Endothelial cell of umbilical vein (primary cell): ENCODE results near the gene CARMIL1. TPM values are rescaled to one million over a fixed set of nuclear protein-coding genes. Genes with fewer than 3 reads are reported as not detected.

Source experiments
- BruUV-seq: library from RNA; stranded (reverse); fragments of 400-500 nt; replicated peaks from 2 replicates; lab custom pipeline; 2021; lab: Mats Ljungman, UMichigan
- CTCF ChIA-PET: fragments of 300-600, 350-600 bp; sonication (Branson Sonifier 250); formaldehyde crosslinking; loops from one replicate; lab custom pipeline; 2021; ENCODE audit warnings: antibody characterized with exemption, inconsistent platforms; lab: Charles Lee
- POLR2A ChIA-PET: fragments of 300-600, 350-600 bp; sonication (Branson Sonifier 250); formaldehyde crosslinking; loops from one replicate; lab custom pipeline; 2021; ENCODE audit warnings: antibody characterized with exemption, inconsistent platforms; lab: Charles Lee
- DNase-seq: peaks from one replicate; pipeline ENCODE4 v3.0.0-alpha.2; 2011; ENCODE audit warnings: low read depth, low spot score
- FAIRE-seq: peaks from 2 replicates; lab custom pipeline; 2011; peaks lifted over from hg19 to GRCh38; lab: Jason Lieb, UNC
- H2AFZ ChIP-seq: 2 replicates; pipeline ENCODE4 v1.6.0; 2012; ENCODE audit warnings: low read depth, low read length, control low read depth, inconsistent platforms
- H3K27ac ChIP-seq: 2 replicates; pipeline ENCODE4 v1.5.1; 2011; ENCODE audit warnings: low read depth, mild to moderate bottlenecking, control low read depth, low read length, moderate library complexity; ENCODE audit not compliant: insufficient read depth
- H3K27me3 ChIP-seq, 2 experiments: 2 replicates each; pipeline versions ENCODE4 v1.6.0 to v1.6.1; 2011; ENCODE audit warnings: low read length in 2 of 2, mixed read lengths in 1 of 2; ENCODE audit not compliant: control insufficient read depth in 2 of 2, insufficient read depth in 2 of 2
- H3K36me3 ChIP-seq, 2 experiments: 2 replicates in 1 of 2; 3 replicates in 1 of 2; pipeline ENCODE4 v1.5.1; 2011; ENCODE audit warnings: low read length in 2 of 2, mild to moderate bottlenecking in 1 of 2, moderate library complexity in 1 of 2; ENCODE audit not compliant: control insufficient read depth in 2 of 2, insufficient read depth in 2 of 2; ENCODE audit errors: extremely low read depth in 1 of 2
- H3K4me1 ChIP-seq: 3 replicates; pipeline ENCODE4 v1.5.1; 2011; ENCODE audit warnings: mild to moderate bottlenecking, low read length; ENCODE audit not compliant: control insufficient read depth, insufficient read depth; ENCODE audit errors: extremely low read depth
- H3K4me2 ChIP-seq: 2 replicates; pipeline ENCODE4 v1.6.1; 2011; ENCODE audit warnings: low read length, control low read depth, mixed read lengths; ENCODE audit not compliant: insufficient read depth
- H3K4me3 ChIP-seq, 3 experiments: fragments of 200-600 bp in 1 of 3; sonication (generic), shearing (Covaris generic) in 1 of 3; replicated peaks in 1 of 3; 2 replicates each; pipeline ENCODE4 v1.5.1; 2011 to 2016; ENCODE audit warnings: control low read depth in 3 of 3, low read length in 3 of 3, mild to moderate bottlenecking in 2 of 3, inconsistent platforms in 1 of 3, low read depth in 1 of 3, moderate library complexity in 1 of 3; ENCODE audit not compliant: insufficient read depth in 1 of 3
- H3K79me2 ChIP-seq: 2 replicates; pipeline ENCODE4 v1.6.0; 2012; ENCODE audit warnings: low read length, inconsistent platforms; ENCODE audit not compliant: control insufficient read depth, insufficient read depth
- H3K9ac ChIP-seq: replicated peaks from 2 replicates; pipeline ENCODE3; 2011; ENCODE audit warnings: low read length, control low read depth; ENCODE audit not compliant: insufficient read depth; ENCODE audit errors: extremely low read depth
- H3K9me1 ChIP-seq: replicated peaks from 3 replicates; pipeline ENCODE4 v1.6.0; 2011; ENCODE audit warnings: mild to moderate bottlenecking, low read length; ENCODE audit not compliant: control insufficient read depth, insufficient read depth; ENCODE audit errors: extremely low read depth
- H3K9me3 ChIP-seq: replicated peaks from 2 replicates; pipeline ENCODE4 v1.5.1; 2012; ENCODE audit warnings: low read length, inconsistent platforms; ENCODE audit not compliant: control insufficient read depth, insufficient read depth
- H4K20me1 ChIP-seq: replicated peaks from 2 replicates; pipeline ENCODE3; 2011; ENCODE audit warnings: mild to moderate bottlenecking, low read length; ENCODE audit not compliant: control insufficient read depth, insufficient read depth; ENCODE audit errors: extremely low read depth
- CTCF ChIP-seq, 2 donors: IDR thresholded peaks; 1 replicate in 1 of 2; 2 replicates in 1 of 2; pipeline ENCODE4 v1.5.1; 2011; ENCODE audit warnings: low read length in 2 of 2, mild to moderate bottlenecking in 2 of 2, moderate library complexity in 2 of 2, control low read depth in 1 of 2, inconsistent platforms in 1 of 2, low read depth in 1 of 2; ENCODE audit not compliant: insufficient read depth in 1 of 2; ENCODE audit errors: extremely low read depth in 1 of 2
- EZH2 ChIP-seq: IDR thresholded peaks from 2 replicates; pipeline ENCODE4 v1.6.1; 2012; ENCODE audit warnings: borderline replicate concordance, low read depth, mild to moderate bottlenecking, moderate library complexity, low read length, inconsistent platforms; ENCODE audit not compliant: severe bottlenecking
- FOS ChIP-seq: IDR thresholded peaks from 2 replicates; pipeline ENCODE4 v1.6.1; 2011; ENCODE audit warnings: mild to moderate bottlenecking, low read length, moderate library complexity, borderline replicate concordance; ENCODE audit not compliant: insufficient read depth
- GATA2 ChIP-seq: IDR thresholded peaks from 2 replicates; pipeline ENCODE4 v1.7.0; 2011; ENCODE audit warnings: low read depth, mild to moderate bottlenecking, moderate library complexity, mixed read lengths, low read length; ENCODE audit not compliant: insufficient read length, insufficient read depth
- JUN ChIP-seq: IDR thresholded peaks from 2 replicates; pipeline ENCODE4 v1.6.1; 2011; ENCODE audit warnings: borderline replicate concordance, low read depth; ENCODE audit not compliant: insufficient read length, insufficient read depth
- MAX ChIP-seq: IDR thresholded peaks from 2 replicates; pipeline ENCODE4 v1.6.1; 2011; ENCODE audit not compliant: insufficient read depth, insufficient read length
- MYC ChIP-seq: IDR thresholded peaks from one replicate; pipeline ENCODE4 v1.6.1; 2011; ENCODE audit warnings: mild to moderate bottlenecking, low read depth, low read length
- POLR2A ChIP-seq: IDR thresholded peaks from 2 replicates; pipeline ENCODE4 v1.6.1; 2012; ENCODE audit warnings: low read depth, mild to moderate bottlenecking, control low read depth, low read length
- POLR2AphosphoS5 ChIP-seq: IDR thresholded peaks from 2 replicates; pipeline ENCODE4 v1.6.1; 2012; ENCODE audit warnings: low read depth, mild to moderate bottlenecking, control low read depth, low read length, moderate library complexity; ENCODE audit not compliant: insufficient read depth
- dilution Hi-C: fragments of 300-500 bp; cut with MboI; formaldehyde crosslinking; loops from one replicate; pipeline ENCODE4 v1.15.0; 2019; ENCODE audit warnings: low sequenced_read_pairs; ENCODE audit not compliant: extremely low pct_ligation_motif_present
- intact Hi-C: fragments of 100-400 bp; cut with micrococcal nuclease; formaldehyde crosslinking; loops from one replicate; pipeline ENCODE4 v1.10.0; 2022
- polyA plus RNA-seq, 4 experiments: library from polyadenylated mRNA; depleted of rRNA in 3 of 4; stranded (reverse) in 3 of 4; unstranded in 1 of 4; fragments of >200 nt; gene quantifications; 2 replicates each; pipeline versions ENCODE4 v1.2.1 to v1.2.3, GENCODE V29; 2011 to 2012; ENCODE audit warnings: missing spikeins in 1 of 4
- total RNA-seq: library from RNA; stranded (reverse); gene quantifications from 2 replicates; pipeline ENCODE4 v1.2.3, GENCODE V29; 2021

Gene CARMIL1
- total and polyA plus RNA-seq, 2 donors (not counting 3 experiments of a cell fraction or from before 2014, with no cell fraction given), result 1.3 to 8.7 TPM

DNA sequence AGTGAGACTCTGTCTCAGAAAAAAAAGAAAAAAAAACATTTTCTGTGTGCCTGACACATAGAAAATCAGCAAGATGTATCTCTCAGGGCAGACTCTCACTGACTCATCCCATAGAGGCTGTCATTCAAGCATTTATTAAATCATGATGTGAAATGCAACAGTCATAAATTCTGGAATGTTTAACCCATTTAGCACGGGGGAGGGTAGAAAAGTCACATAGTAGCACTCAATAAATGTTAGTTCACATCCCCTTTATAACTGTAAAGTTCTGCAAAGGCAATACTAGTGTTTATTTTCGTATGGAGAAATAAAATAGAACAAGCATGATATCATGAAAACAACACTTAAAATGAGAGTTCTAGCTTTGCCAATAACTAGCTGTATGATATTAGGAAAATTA lies 15.5 kb upstream of the CARMIL1 start:
- no TSS peak for BruUV-seq
- H3K4me2 ChIP-seq, result no peak overlapping the region

More for the DNA sequence above, 15.5 kb upstream of the CARMIL1 start:
- dilution Hi-C loops, result no loop called here
- ChIA-PET CTCF (interaction anchor here (0.9 to 5.6 kb wide), 2 partner anchors 10 to 293 kb away, joined by 4 to 125 read pairs; no protein-coding TSS in a partner anchor), POLR2A (no interaction called here)
- Histone ChIP-seq H3K27ac (no peak overlapping the region), H2AFZ (no peak overlapping the region), H3K4me3 (no peak overlapping the region), H4K20me1 (no peaks in the 10 kb centered on the region), H3K9ac (no peak overlapping the region), H3K79me2 (no peaks in the 10 kb centered on the region), H3K27me3 (no peaks in the 10 kb centered on the region), H3K36me3 (no peaks in the 10 kb centered on the region), H3K4me1 (no peaks in the 10 kb centered on the region), H3K9me1 (no peaks in the 10 kb centered on the region), H3K9me3 (no peaks in the 10 kb centered on the region)
- FAIRE-seq (no peak), DNase-seq (no peak)
- intact Hi-C loops, result no loop called here
- no peak for TF ChIP-seq FOS
- TF ChIP-seq MAX, result no peak
- no peak for TF ChIP-seq MYC
- no peak for TF ChIP-seq EZH2
- TF ChIP-seq CTCF (IDR thresholded peaks at IDR 0.05; ENCODE audit: extremely low read depth in 1 of 2, insufficient read depth in 1 of 2, low read depth in 1 of 2, low read length in 2 of 2), result no peak
- no peak for TF ChIP-seq JUN
- TF ChIP-seq POLR2AphosphoS5, result no peak
- TF ChIP-seq GATA2, result no peak
- no peak for TF ChIP-seq POLR2A
